Type B pancreatic cell (in vitro differentiated cells): ENCODE data around the gene FMNL2. TPM values are rescaled to one million over a fixed set of nuclear protein-coding genes. Genes with fewer than 3 reads are reported as not detected.

ENCODE experiments used
- DNase-seq: peaks from one replicate; pipeline ENCODE4 v3.0.0; 2021; ENCODE audit warnings: mixed read lengths; ENCODE audit not compliant: unreplicated experiment; ENCODE audit errors: extremely low spot score
- H3K27ac Mint-ChIP-seq: 2 replicates; pipeline ENCODE4 v1.8.0; 2021; ENCODE audit warnings: mild to moderate bottlenecking, mixed read lengths
- H3K27me3 Mint-ChIP-seq: 2 replicates; pipeline ENCODE4 v1.8.0; 2021; ENCODE audit warnings: mixed read lengths
- H3K36me3 Mint-ChIP-seq: 2 replicates; pipeline ENCODE4 v1.8.0; 2021; ENCODE audit warnings: mixed read lengths
- H3K4me1 Mint-ChIP-seq: one replicate; pipeline ENCODE4 v1.8.0; 2021; ENCODE audit warnings: mixed read lengths; ENCODE audit not compliant: unreplicated experiment
- H3K4me3 Mint-ChIP-seq: 2 replicates; pipeline ENCODE4 v1.8.0; 2021; ENCODE audit warnings: mild to moderate bottlenecking, mixed read lengths
- H3K9me3 Mint-ChIP-seq: 2 replicates; pipeline ENCODE4 v1.8.0; 2021; ENCODE audit warnings: mixed read lengths
- CTCF ChIP-seq: fragments of 200-600 bp; sonication (generic); conservative IDR thresholded peaks from 2 replicates; pipeline ENCODE4 v1.5.0; 2021; ENCODE audit warnings: antibody characterized with exemption, mild to moderate bottlenecking
- total RNA-seq: library from RNA; stranded (reverse); gene quantifications from 2 replicates; pipeline ENCODE4 v1.2.1, GENCODE V29; 2021; ENCODE audit warnings: low replicate concordance

FMNL2 gene
- total RNA-seq, 1 donor from 2014 or later, result 62.1 TPM

GRCh38 chr2:152651834-152652233, 316.9 kb downstream of the FMNL2 start:
- Mint-ChIP-seq H3K4me3 (no peak overlapping the region), H3K36me3 (peaks cover 17% of the 10 kb centered on the region), H3K4me1 (peaks cover 17% of the 10 kb centered on the region), H3K27ac (no peak overlapping the region), H3K27me3 (no peaks in the 10 kb centered on the region), H3K9me3 (no peaks in the 10 kb centered on the region)
- no peak for DNase-seq
- no peak for TF ChIP-seq CTCF

GRCh38 chr2:152655880-152656279, 320.9 kb downstream of the FMNL2 start:
- no peak for DNase-seq
- H3K4me1 Mint-ChIP-seq, result peaks cover 1% of the 10 kb centered on the region
- no peak overlapping the region for H3K4me3 Mint-ChIP-seq
- TF ChIP-seq CTCF, result no peak
- H3K36me3 Mint-ChIP-seq, result peaks cover 25% of the 10 kb centered on the region
- H3K9me3 Mint-ChIP-seq, result no peaks in the 10 kb centered on the region
- H3K27me3 Mint-ChIP-seq, result no peaks in the 10 kb centered on the region
- H3K27ac Mint-ChIP-seq, result no peak overlapping the region

GRCh38 chr2:152657043-152657442, 322.1 kb downstream of the FMNL2 start:
- Mint-ChIP-seq H3K4me3 (no peak overlapping the region), H3K9me3 (no peaks in the 10 kb centered on the region), H3K27me3 (no peaks in the 10 kb centered on the region), H3K27ac (no peak overlapping the region), H3K36me3 (peaks cover 21% of the 10 kb centered on the region), H3K4me1 (no peaks in the 10 kb centered on the region)
- TF ChIP-seq CTCF, result no peak
- no peak for DNase-seq

GRCh38 chr2:152658221-152658620, 323.2 kb downstream of the FMNL2 start:
- Mint-ChIP-seq H3K9me3 (no peaks in the 10 kb centered on the region), H3K4me1 (no peaks in the 10 kb centered on the region), H3K36me3 (peaks cover 21% of the 10 kb centered on the region), H3K27me3 (no peaks in the 10 kb centered on the region), H3K27ac (no peak overlapping the region), H3K4me3 (no peak overlapping the region)
- DNase-seq, result no peak
- TF ChIP-seq CTCF, result no peak

- H3K36me3 Mint-ChIP-seq, result peaks cover 36% of the 10 kb centered on the region
- H3K4me3 Mint-ChIP-seq, result no peak overlapping the region
- H3K27me3 Mint-ChIP-seq, result no peaks in the 10 kb centered on the region
- H3K4me1 Mint-ChIP-seq, result no peaks in the 10 kb centered on the region
- H3K9me3 Mint-ChIP-seq, result no peaks in the 10 kb centered on the region
- no peak for DNase-seq
- H3K27ac Mint-ChIP-seq, result no peak overlapping the region
- no peak for TF ChIP-seq CTCF
Measured at GRCh38 chr2:152661076-152661475, 326.1 kb downstream of the FMNL2 start.

- no peaks in the 10 kb centered on the region for H3K4me1 Mint-ChIP-seq
- no peak overlapping the region for H3K27ac Mint-ChIP-seq
- no peaks in the 10 kb centered on the region for H3K9me3 Mint-ChIP-seq
- no peak for DNase-seq
- H3K4me3 Mint-ChIP-seq, result no peak overlapping the region
- H3K36me3 Mint-ChIP-seq, result peaks cover 27% of the 10 kb centered on the region
- no peak for TF ChIP-seq CTCF
- H3K27me3 Mint-ChIP-seq, result no peaks in the 10 kb centered on the region
Measured at GRCh38 chr2:152664725-152665124, 329.8 kb downstream of the FMNL2 start.
